Measurements from ENCODE around the gene CS.
"Not testable (repeated sequence)": the region's sequence is repeated elsewhere in the genome, so short reads cannot be mapped to it uniquely, and the experiment has no call there.

Gene CS

GRCh38 chr12:56286044-56286830, 13.9 kb downstream of the CS start:
- Histone ChIP-seq H3K9me3 (ENCODE audit: control insufficient read depth in 1 of 2, low read length in 2 of 2) (no peaks in the 10 kb centered on the region), H3K9ac (ENCODE audit: low read depth in 1 of 2, low read length in 2 of 2) (no peak overlapping the region), H3K4me3 (ENCODE audit: low read depth in 1 of 2, low read length in 2 of 2) (no peak overlapping the region), H3K27me3 (ENCODE audit: control insufficient read depth in 1 of 2, insufficient read depth in 2 of 2, low read length in 2 of 2) (no peaks in the 10 kb centered on the region), H3K36me3 (ENCODE audit: control insufficient read depth in 1 of 2, insufficient read depth in 2 of 2, low read length in 2 of 2) (peaks cover 29 to 55% of the 10 kb centered on the region in 2 donors), H3K27ac (ENCODE audit: low read depth, low read length) (no peak overlapping the region), H3K4me1 (ENCODE audit: control insufficient read depth in 1 of 2, insufficient read depth in 2 of 2, low read length in 2 of 2) (no peaks in the 10 kb centered on the region)

- H3K4me3 ChIP-seq (ENCODE audit: low read depth in 1 of 2, low read length in 2 of 2); H3K9me3 ChIP-seq (ENCODE audit: control insufficient read depth in 1 of 2, low read length in 2 of 2); H3K9ac ChIP-seq (ENCODE audit: low read depth in 1 of 2, low read length in 2 of 2); H3K27me3 ChIP-seq (ENCODE audit: control insufficient read depth in 1 of 2, insufficient read depth in 2 of 2, low read length in 2 of 2); H3K27ac ChIP-seq (ENCODE audit: low read depth, low read length); H3K4me1 ChIP-seq (ENCODE audit: control insufficient read depth in 1 of 2, insufficient read depth in 2 of 2, low read length in 2 of 2): not testable (repeated sequence)
- H3K36me3 ChIP-seq (ENCODE audit: control insufficient read depth in 1 of 2, insufficient read depth in 2 of 2, low read length in 2 of 2), result peaks cover 30 to 53% of the 10 kb centered on the region in 2 donors
Observed at GRCh38 chr12:56284263-56284662, 15.9 kb downstream of the CS start.

GRCh38 chr12:56282579-56282978, 17.6 kb downstream of the CS start:
- no peaks in the 10 kb centered on the region for H3K27me3 ChIP-seq (ENCODE audit: control insufficient read depth in 1 of 2, insufficient read depth in 2 of 2, low read length in 2 of 2)
- H3K4me3 ChIP-seq (ENCODE audit: low read depth in 1 of 2, low read length in 2 of 2), result no peak overlapping the region
- H3K36me3 ChIP-seq (ENCODE audit: control insufficient read depth in 1 of 2, insufficient read depth in 2 of 2, low read length in 2 of 2), result peaks cover 30 to 69% of the 10 kb centered on the region in 2 donors

GRCh38 chr12:56282030-56282429, 18.1 kb downstream of the CS start:
- Histone ChIP-seq H3K4me1 (ENCODE audit: control insufficient read depth in 1 of 2, insufficient read depth in 2 of 2, low read length in 2 of 2) (no peaks in the 10 kb centered on the region), H3K9ac (ENCODE audit: low read depth in 1 of 2, low read length in 2 of 2) (no peak overlapping the region), H3K27ac (ENCODE audit: low read depth, low read length) (no peak overlapping the region), H3K36me3 (ENCODE audit: control insufficient read depth in 1 of 2, insufficient read depth in 2 of 2, low read length in 2 of 2) (peaks cover 30 to 68% of the 10 kb centered on the region in 2 donors), H3K4me3 (ENCODE audit: low read depth in 1 of 2, low read length in 2 of 2) (no peak overlapping the region), H3K27me3 (ENCODE audit: control insufficient read depth in 1 of 2, insufficient read depth in 2 of 2, low read length in 2 of 2) (no peaks in the 10 kb centered on the region), H3K9me3 (ENCODE audit: control insufficient read depth in 1 of 2, low read length in 2 of 2) (no peaks in the 10 kb centered on the region)

More at GRCh38 chr12:56282579-56282978, 17.6 kb downstream of the CS start:
- Histone ChIP-seq H3K27ac (ENCODE audit: low read depth, low read length) (no peak overlapping the region), H3K9me3 (ENCODE audit: control insufficient read depth in 1 of 2, low read length in 2 of 2) (no peaks in the 10 kb centered on the region), H3K9ac (ENCODE audit: low read depth in 1 of 2, low read length in 2 of 2) (no peak overlapping the region), H3K4me1 (ENCODE audit: control insufficient read depth in 1 of 2, insufficient read depth in 2 of 2, low read length in 2 of 2) (no peaks in the 10 kb centered on the region)

GRCh38 chr12:56280849-56281248, 19.3 kb downstream of the CS start:
- Histone ChIP-seq H3K27ac (ENCODE audit: low read depth, low read length) (no peak overlapping the region), H3K9me3 (ENCODE audit: control insufficient read depth in 1 of 2, low read length in 2 of 2) (no peaks in the 10 kb centered on the region), H3K9ac (ENCODE audit: low read depth in 1 of 2, low read length in 2 of 2) (no peak overlapping the region), H3K4me3 (ENCODE audit: low read depth in 1 of 2, low read length in 2 of 2) (no peak overlapping the region), H3K36me3 (ENCODE audit: control insufficient read depth in 1 of 2, insufficient read depth in 2 of 2, low read length in 2 of 2) (peaks cover 32 to 61% of the 10 kb centered on the region in 2 donors), H3K27me3 (ENCODE audit: control insufficient read depth in 1 of 2, insufficient read depth in 2 of 2, low read length in 2 of 2) (no peaks in the 10 kb centered on the region), H3K4me1 (ENCODE audit: control insufficient read depth in 1 of 2, insufficient read depth in 2 of 2, low read length in 2 of 2) (no peaks in the 10 kb centered on the region)

GRCh38 chr12:56278905-56279304, 21.2 kb downstream of the CS start:
- no peak overlapping the region for H3K27ac ChIP-seq (ENCODE audit: low read depth, low read length)
- no peaks in the 10 kb centered on the region for H3K4me1 ChIP-seq (ENCODE audit: control insufficient read depth in 1 of 2, insufficient read depth in 2 of 2, low read length in 2 of 2)
- H3K27me3 ChIP-seq (ENCODE audit: control insufficient read depth in 1 of 2, insufficient read depth in 2 of 2, low read length in 2 of 2), result no peaks in the 10 kb centered on the region
- no peaks in the 10 kb centered on the region for H3K9me3 ChIP-seq (ENCODE audit: control insufficient read depth in 1 of 2, low read length in 2 of 2)
- H3K36me3 ChIP-seq (ENCODE audit: control insufficient read depth in 1 of 2, insufficient read depth in 2 of 2, low read length in 2 of 2), result peaks cover 36 to 68% of the 10 kb centered on the region in 2 donors
- no peak overlapping the region for H3K9ac ChIP-seq (ENCODE audit: low read depth in 1 of 2, low read length in 2 of 2)
- no peak overlapping the region for H3K4me3 ChIP-seq (ENCODE audit: low read depth in 1 of 2, low read length in 2 of 2)

GRCh38 chr12:56274299-56274698, 25.8 kb downstream of the CS start:
- Histone ChIP-seq H3K36me3 (ENCODE audit: control insufficient read depth in 1 of 2, insufficient read depth in 2 of 2, low read length in 2 of 2) (peaks cover 22 to 74% of the 10 kb centered on the region in 2 donors), H3K9ac (ENCODE audit: low read depth in 1 of 2, low read length in 2 of 2) (no peak overlapping the region), H3K27ac (ENCODE audit: low read depth, low read length) (no peak overlapping the region), H3K4me3 (ENCODE audit: low read depth in 1 of 2, low read length in 2 of 2) (no peak overlapping the region), H3K9me3 (ENCODE audit: control insufficient read depth in 1 of 2, low read length in 2 of 2) (no peaks in the 10 kb centered on the region), H3K27me3 (ENCODE audit: control insufficient read depth in 1 of 2, insufficient read depth in 2 of 2, low read length in 2 of 2) (no peaks in the 10 kb centered on the region), H3K4me1 (ENCODE audit: control insufficient read depth in 1 of 2, insufficient read depth in 2 of 2, low read length in 2 of 2) (no peaks in the 10 kb centered on the region)

- H3K27me3 ChIP-seq (ENCODE audit: control insufficient read depth in 1 of 2, insufficient read depth in 2 of 2, low read length in 2 of 2); H3K27ac ChIP-seq (ENCODE audit: low read depth, low read length); H3K9me3 ChIP-seq (ENCODE audit: control insufficient read depth in 1 of 2, low read length in 2 of 2): not testable (repeated sequence)
Observed at GRCh38 chr12:56272468-56272867, 27.7 kb downstream of the CS start.

GRCh38 chr12:56271031-56271430, 29.1 kb downstream of the CS start:
- Histone ChIP-seq H3K4me3 (ENCODE audit: low read depth in 1 of 2, low read length in 2 of 2) (no peak overlapping the region), H3K9me3 (ENCODE audit: control insufficient read depth in 1 of 2, low read length in 2 of 2) (no peaks in the 10 kb centered on the region), H3K9ac (ENCODE audit: low read depth in 1 of 2, low read length in 2 of 2) (no peak overlapping the region), H3K27me3 (ENCODE audit: control insufficient read depth in 1 of 2, insufficient read depth in 2 of 2, low read length in 2 of 2) (no peaks in the 10 kb centered on the region), H3K4me1 (ENCODE audit: control insufficient read depth in 1 of 2, insufficient read depth in 2 of 2, low read length in 2 of 2) (peaks cover 6 to 15% of the 10 kb centered on the region in 2 donors), H3K36me3 (ENCODE audit: control insufficient read depth in 1 of 2, insufficient read depth in 2 of 2, low read length in 2 of 2) (peaks cover 21 to 56% of the 10 kb centered on the region in 2 donors), H3K27ac (ENCODE audit: low read depth, low read length) (no peak overlapping the region)

More at GRCh38 chr12:56272468-56272867, 27.7 kb downstream of the CS start:
- H3K4me3 ChIP-seq (ENCODE audit: low read depth in 1 of 2, low read length in 2 of 2); H3K9ac ChIP-seq (ENCODE audit: low read depth in 1 of 2, low read length in 2 of 2); H3K4me1 ChIP-seq (ENCODE audit: control insufficient read depth in 1 of 2, insufficient read depth in 2 of 2, low read length in 2 of 2): not testable (repeated sequence)
- peaks cover 22 to 59% of the 10 kb centered on the region in 2 donors for H3K36me3 ChIP-seq (ENCODE audit: control insufficient read depth in 1 of 2, insufficient read depth in 2 of 2, low read length in 2 of 2)

GRCh38 chr12:56267443-56268071, 32.6 kb downstream of the CS start:
- Histone ChIP-seq H3K27ac (ENCODE audit: low read depth, low read length) (peak overlapping the region; percentile 91), H3K4me1 (ENCODE audit: control insufficient read depth in 1 of 2, insufficient read depth in 2 of 2, low read length in 2 of 2) (peaks cover 6 to 15% of the 10 kb centered on the region in 2 donors), H3K9ac (ENCODE audit: low read depth in 1 of 2, low read length in 2 of 2) (peak overlapping the region; percentile 33 to 91)

More at GRCh38 chr12:56267443-56268071, 32.6 kb downstream of the CS start:
- peaks cover 0 to 23% of the 10 kb centered on the region in 2 donors for H3K36me3 ChIP-seq (ENCODE audit: control insufficient read depth in 1 of 2, insufficient read depth in 2 of 2, low read length in 2 of 2)
- no peaks in the 10 kb centered on the region for H3K27me3 ChIP-seq (ENCODE audit: control insufficient read depth in 1 of 2, insufficient read depth in 2 of 2, low read length in 2 of 2)
- H3K4me3 ChIP-seq (ENCODE audit: low read depth in 1 of 2, low read length in 2 of 2), result peak overlapping the region; percentile 82 to 87
- no peaks in the 10 kb centered on the region for H3K9me3 ChIP-seq (ENCODE audit: control insufficient read depth in 1 of 2, low read length in 2 of 2)

Measured in duodenal mucosa (tissue), 2 donors.